ENCODE measurements around the gene CTR9. TPM values are rescaled to one million over a fixed set of nuclear protein-coding genes. Genes with fewer than 3 reads are reported as not detected.

Gene CTR9
- total and polyA plus RNA-seq, 2 experiments from 2014 or later = 29.0 to 32.7 TPM

DNA sequence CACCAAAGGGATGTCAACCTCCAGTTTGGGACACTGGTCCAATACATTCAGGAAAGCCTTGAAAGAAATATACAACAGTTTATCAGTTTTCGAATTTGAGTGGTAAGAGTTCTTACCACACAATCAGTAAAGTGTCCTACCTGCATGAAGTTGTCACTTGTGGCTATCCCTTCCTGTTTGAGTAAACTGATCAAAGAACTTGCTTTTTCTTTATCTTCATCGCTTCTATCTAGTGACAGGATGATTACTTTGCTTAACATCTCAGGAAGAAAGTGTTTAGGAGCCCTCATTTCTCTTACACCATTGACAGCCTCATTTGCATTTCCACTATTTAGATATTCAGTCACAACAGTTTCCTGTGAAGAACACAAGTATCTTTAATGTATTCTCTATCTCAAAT lies 49.2 kb downstream of the CTR9 start:
- Mint-ChIP-seq H3K36me3 (ENCODE audit: low read depth) (peaks cover 96% of the 10 kb centered on the region), H3K4me3 (no peak overlapping the region), H3K4me1 (peaks cover 7% of the 10 kb centered on the region), H3K27ac (0 out of 2 replicates have a peak overlapping the region, but pooled peaks have one; percentile 20), H3K27me3 (ENCODE audit: insufficient read depth, low read depth, poor library complexity) (peaks cover 4% of the 10 kb centered on the region), H3K9me3 (no peaks in the 10 kb centered on the region; the same call in 2 of the 3 replicates)
- ATAC-seq = no peak
- Histone ChIP-seq H4K20me1 (replicated peaks; ENCODE audit: insufficient read depth) (peaks cover 55% of the 10 kb centered on the region), H3K27ac (ENCODE audit: low read depth) (peak overlapping the region; percentile 53; the same call in 1 of the 2 replicates), H3K36me3 (ENCODE audit: insufficient read depth) (peaks cover 82% of the 10 kb centered on the region), H3K27me3 (ENCODE audit: insufficient read depth) (no peaks in the 10 kb centered on the region), H3K4me3 (no peak overlapping the region), H3K9me2 (ENCODE audit: insufficient read depth) (no peaks in the 10 kb centered on the region), H3K4me2 (no peak overlapping the region), H3K79me2 (replicated peaks; ENCODE audit: insufficient read depth) (peaks cover 15% of the 10 kb centered on the region), H2AFZ (no peak overlapping the region), H3K4me1 (ENCODE audit: insufficient read depth) (no peaks in the 10 kb centered on the region), H3F3A (replicated peaks; ENCODE audit: low read depth) (peaks cover 83% of the 10 kb centered on the region)
- DNase-seq (ENCODE audit: low spot score) = no peak
- TF ChIP-seq CREB1 (CRISPR knock-in tag; IDR thresholded peaks at IDR 0.05; ENCODE audit: low read depth) = no peak
- no peak for TF ChIP-seq STAT1 (IDR thresholded peaks at IDR 0.05; ENCODE audit: unreplicated experiment)
- TF ChIP-seq, protein P1, sequence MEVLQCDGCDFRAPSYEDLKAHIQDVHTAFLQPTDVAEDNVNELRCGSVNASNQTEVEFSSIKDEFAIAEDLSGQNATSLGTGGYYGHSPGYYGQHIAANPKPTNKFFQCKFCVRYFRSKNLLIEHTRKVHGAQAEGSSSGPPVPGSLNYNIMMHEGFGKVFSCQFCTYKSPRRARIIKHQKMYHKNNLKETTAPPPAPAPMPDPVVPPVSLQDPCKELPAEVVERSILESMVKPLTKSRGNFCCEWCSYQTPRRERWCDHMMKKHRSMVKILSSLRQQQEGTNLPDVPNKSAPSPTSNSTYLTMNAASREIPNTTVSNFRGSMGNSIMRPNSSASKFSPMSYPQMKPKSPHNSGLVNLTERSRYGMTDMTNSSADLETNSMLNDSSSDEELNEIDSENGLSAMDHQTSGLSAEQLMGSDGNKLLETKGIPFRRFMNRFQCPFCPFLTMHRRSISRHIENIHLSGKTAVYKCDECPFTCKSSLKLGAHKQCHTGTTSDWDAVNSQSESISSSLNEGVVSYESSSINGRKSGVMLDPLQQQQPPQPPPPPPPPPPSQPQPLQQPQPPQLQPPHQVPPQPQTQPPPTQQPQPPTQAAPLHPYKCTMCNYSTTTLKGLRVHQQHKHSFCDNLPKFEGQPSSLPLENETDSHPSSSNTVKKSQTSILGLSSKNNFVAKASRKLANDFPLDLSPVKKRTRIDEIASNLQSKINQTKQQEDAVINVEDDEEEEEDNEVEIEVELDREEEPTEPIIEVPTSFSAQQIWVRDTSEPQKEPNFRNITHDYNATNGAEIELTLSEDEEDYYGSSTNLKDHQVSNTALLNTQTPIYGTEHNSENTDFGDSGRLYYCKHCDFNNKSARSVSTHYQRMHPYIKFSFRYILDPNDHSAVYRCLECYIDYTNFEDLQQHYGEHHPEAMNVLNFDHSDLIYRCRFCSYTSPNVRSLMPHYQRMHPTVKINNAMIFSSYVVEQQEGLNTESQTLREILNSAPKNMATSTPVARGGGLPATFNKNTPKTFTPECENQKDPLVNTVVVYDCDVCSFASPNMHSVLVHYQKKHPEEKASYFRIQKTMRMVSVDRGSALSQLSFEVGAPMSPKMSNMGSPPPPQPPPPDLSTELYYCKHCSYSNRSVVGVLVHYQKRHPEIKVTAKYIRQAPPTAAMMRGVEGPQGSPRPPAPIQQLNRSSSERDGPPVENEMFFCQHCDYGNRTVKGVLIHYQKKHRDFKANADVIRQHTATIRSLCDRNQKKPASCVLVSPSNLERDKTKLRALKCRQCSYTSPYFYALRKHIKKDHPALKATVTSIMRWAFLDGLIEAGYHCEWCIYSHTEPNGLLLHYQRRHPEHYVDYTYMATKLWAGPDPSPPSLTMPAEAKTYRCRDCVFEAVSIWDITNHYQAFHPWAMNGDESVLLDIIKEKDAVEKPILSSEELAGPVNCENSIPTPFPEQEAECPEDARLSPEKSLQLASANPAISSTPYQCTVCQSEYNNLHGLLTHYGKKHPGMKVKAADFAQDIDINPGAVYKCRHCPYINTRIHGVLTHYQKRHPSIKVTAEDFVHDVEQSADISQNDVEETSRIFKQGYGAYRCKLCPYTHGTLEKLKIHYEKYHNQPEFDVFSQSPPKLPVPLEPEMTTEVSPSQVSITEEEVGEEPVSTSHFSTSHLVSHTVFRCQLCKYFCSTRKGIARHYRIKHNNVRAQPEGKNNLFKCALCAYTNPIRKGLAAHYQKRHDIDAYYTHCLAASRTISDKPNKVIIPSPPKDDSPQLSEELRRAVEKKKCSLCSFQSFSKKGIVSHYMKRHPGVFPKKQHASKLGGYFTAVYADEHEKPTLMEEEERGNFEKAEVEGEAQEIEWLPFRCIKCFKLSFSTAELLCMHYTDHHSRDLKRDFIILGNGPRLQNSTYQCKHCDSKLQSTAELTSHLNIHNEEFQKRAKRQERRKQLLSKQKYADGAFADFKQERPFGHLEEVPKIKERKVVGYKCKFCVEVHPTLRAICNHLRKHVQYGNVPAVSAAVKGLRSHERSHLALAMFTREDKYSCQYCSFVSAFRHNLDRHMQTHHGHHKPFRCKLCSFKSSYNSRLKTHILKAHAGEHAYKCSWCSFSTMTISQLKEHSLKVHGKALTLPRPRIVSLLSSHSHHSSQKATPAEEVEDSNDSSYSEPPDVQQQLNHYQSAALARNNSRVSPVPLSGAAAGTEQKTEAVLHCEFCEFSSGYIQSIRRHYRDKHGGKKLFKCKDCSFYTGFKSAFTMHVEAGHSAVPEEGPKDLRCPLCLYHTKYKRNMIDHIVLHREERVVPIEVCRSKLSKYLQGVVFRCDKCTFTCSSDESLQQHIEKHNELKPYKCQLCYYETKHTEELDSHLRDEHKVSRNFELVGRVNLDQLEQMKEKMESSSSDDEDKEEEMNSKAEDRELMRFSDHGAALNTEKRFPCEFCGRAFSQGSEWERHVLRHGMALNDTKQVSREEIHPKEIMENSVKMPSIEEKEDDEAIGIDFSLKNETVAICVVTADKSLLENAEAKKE (CRISPR knock-in tag; IDR thresholded peaks at IDR 0.05) = no peak
- no peak for TF ChIP-seq EZH2 (IDR thresholded peaks at IDR 0.05; ENCODE audit: low read depth, unreplicated experiment)
- TF ChIP-seq ZNF114 (CRISPR knock-in tag; IDR thresholded peaks at IDR 0.05) = no peak
- TF ChIP-seq, protein P2, sequence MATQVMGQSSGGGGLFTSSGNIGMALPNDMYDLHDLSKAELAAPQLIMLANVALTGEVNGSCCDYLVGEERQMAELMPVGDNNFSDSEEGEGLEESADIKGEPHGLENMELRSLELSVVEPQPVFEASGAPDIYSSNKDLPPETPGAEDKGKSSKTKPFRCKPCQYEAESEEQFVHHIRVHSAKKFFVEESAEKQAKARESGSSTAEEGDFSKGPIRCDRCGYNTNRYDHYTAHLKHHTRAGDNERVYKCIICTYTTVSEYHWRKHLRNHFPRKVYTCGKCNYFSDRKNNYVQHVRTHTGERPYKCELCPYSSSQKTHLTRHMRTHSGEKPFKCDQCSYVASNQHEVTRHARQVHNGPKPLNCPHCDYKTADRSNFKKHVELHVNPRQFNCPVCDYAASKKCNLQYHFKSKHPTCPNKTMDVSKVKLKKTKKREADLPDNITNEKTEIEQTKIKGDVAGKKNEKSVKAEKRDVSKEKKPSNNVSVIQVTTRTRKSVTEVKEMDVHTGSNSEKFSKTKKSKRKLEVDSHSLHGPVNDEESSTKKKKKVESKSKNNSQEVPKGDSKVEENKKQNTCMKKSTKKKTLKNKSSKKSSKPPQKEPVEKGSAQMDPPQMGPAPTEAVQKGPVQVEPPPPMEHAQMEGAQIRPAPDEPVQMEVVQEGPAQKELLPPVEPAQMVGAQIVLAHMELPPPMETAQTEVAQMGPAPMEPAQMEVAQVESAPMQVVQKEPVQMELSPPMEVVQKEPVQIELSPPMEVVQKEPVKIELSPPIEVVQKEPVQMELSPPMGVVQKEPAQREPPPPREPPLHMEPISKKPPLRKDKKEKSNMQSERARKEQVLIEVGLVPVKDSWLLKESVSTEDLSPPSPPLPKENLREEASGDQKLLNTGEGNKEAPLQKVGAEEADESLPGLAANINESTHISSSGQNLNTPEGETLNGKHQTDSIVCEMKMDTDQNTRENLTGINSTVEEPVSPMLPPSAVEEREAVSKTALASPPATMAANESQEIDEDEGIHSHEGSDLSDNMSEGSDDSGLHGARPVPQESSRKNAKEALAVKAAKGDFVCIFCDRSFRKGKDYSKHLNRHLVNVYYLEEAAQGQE (IDR thresholded peaks at IDR 0.05; ENCODE audit: unreplicated experiment) = no peak
- TF ChIP-seq, protein P3, sequence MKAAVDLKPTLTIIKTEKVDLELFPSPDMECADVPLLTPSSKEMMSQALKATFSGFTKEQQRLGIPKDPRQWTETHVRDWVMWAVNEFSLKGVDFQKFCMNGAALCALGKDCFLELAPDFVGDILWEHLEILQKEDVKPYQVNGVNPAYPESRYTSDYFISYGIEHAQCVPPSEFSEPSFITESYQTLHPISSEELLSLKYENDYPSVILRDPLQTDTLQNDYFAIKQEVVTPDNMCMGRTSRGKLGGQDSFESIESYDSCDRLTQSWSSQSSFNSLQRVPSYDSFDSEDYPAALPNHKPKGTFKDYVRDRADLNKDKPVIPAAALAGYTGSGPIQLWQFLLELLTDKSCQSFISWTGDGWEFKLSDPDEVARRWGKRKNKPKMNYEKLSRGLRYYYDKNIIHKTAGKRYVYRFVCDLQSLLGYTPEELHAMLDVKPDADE (IDR thresholded peaks at IDR 0.05) = no peak
- TF ChIP-seq, protein P4, sequence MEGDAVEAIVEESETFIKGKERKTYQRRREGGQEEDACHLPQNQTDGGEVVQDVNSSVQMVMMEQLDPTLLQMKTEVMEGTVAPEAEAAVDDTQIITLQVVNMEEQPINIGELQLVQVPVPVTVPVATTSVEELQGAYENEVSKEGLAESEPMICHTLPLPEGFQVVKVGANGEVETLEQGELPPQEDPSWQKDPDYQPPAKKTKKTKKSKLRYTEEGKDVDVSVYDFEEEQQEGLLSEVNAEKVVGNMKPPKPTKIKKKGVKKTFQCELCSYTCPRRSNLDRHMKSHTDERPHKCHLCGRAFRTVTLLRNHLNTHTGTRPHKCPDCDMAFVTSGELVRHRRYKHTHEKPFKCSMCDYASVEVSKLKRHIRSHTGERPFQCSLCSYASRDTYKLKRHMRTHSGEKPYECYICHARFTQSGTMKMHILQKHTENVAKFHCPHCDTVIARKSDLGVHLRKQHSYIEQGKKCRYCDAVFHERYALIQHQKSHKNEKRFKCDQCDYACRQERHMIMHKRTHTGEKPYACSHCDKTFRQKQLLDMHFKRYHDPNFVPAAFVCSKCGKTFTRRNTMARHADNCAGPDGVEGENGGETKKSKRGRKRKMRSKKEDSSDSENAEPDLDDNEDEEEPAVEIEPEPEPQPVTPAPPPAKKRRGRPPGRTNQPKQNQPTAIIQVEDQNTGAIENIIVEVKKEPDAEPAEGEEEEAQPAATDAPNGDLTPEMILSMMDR (conservative IDR thresholded peaks at IDR 0.05; ENCODE audit: low read depth in 2 of 2) = no peak
- TF ChIP-seq NANOG (IDR thresholded peaks at IDR 0.05; ENCODE audit: borderline replicate concordance) = no peak
- TF ChIP-seq EZH2phosphoT487 (IDR thresholded peaks at IDR 0.05; ENCODE audit: unreplicated experiment) = no peak
- TF ChIP-seq POLR2AphosphoS5 (IDR thresholded peaks at IDR 0.05; ENCODE audit: low read depth) = no peak
- TF ChIP-seq ZNF331 (CRISPR knock-in tag; IDR thresholded peaks at IDR 0.05; ENCODE audit: low read depth) = no peak
- no peak for TF ChIP-seq JUNB (IDR thresholded peaks at IDR 0.05; ENCODE audit: unreplicated experiment)

Measured in GM23338 (cell line).